Neural crest cell (in vitro differentiated cells): ENCODE data around the gene VGLL2. TPM values are rescaled to one million over a fixed set of nuclear protein-coding genes. Genes with fewer than 3 reads are reported as not detected.

Source experiments
- DNase-seq: peaks from one replicate; pipeline ENCODE4 v3.0.0; 2021; ENCODE audit warnings: low read depth, mixed read lengths, low spot score
- H3K27ac Mint-ChIP-seq: one replicate; pipeline ENCODE4 v1.8.0; 2021; ENCODE audit warnings: mild to moderate bottlenecking, mixed read lengths; ENCODE audit not compliant: unreplicated experiment
- H3K27me3 Mint-ChIP-seq: 2 replicates; pipeline ENCODE4 v1.8.0; 2021; ENCODE audit warnings: low read depth, mild to moderate bottlenecking, mixed read lengths
- H3K36me3 Mint-ChIP-seq: 2 replicates; pipeline ENCODE4 v1.8.0; 2021; ENCODE audit warnings: low read depth, mild to moderate bottlenecking, mixed read lengths
- H3K4me1 Mint-ChIP-seq: 2 replicates; pipeline ENCODE4 v1.8.0; 2021; ENCODE audit warnings: mixed read lengths
- H3K4me3 Mint-ChIP-seq: one replicate; pipeline ENCODE4 v1.8.0; 2021; ENCODE audit warnings: mild to moderate bottlenecking, mixed read lengths
- H3K9me3 Mint-ChIP-seq: 2 replicates; pipeline ENCODE4 v1.8.0; 2021; ENCODE audit warnings: mixed read lengths
- total RNA-seq: library from RNA; stranded (reverse); gene quantifications from 2 replicates; pipeline ENCODE4 v1.2.1, GENCODE V29; 2021
- TF ChIP-seq, protein P1 (sequence below): fragments of 200-600 bp; sonication (generic); conservative IDR thresholded peaks from 2 replicates; pipeline ENCODE4 v1.5.0; 2021; ENCODE audit warnings: antibody characterized with exemption, mild to moderate bottlenecking

Gene VGLL2
- total RNA-seq, 1 donor from 2014 or later: 0.16 TPM

DNA sequence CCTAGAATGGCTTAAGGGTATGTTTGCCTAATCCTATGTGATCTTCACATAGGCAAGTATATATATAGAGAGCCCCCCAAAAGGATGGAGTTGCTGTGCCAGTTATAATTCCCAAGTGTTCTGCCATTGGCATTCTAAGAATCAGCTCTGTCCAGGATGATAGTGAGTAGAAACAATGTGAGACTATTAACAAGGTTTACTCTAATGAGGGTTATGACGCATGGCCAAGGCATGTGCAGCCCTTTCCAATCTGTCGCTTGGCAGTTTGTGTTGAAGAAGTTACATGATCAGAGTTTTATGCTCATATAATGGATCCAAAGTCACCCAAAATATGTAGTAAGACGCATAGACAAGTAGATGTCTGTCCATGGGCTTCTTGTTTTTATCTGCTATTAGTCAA lies 33.6 kb downstream of the VGLL2 start:
- Mint-ChIP-seq H3K27ac (no peak overlapping the region), H3K4me1 (no peaks in the 10 kb centered on the region), H3K4me3 (no peak overlapping the region), H3K36me3 (no peaks in the 10 kb centered on the region), H3K9me3 (no peaks in the 10 kb centered on the region), H3K27me3 (peaks cover 35% of the 10 kb centered on the region)
- TF ChIP-seq, protein P1, sequence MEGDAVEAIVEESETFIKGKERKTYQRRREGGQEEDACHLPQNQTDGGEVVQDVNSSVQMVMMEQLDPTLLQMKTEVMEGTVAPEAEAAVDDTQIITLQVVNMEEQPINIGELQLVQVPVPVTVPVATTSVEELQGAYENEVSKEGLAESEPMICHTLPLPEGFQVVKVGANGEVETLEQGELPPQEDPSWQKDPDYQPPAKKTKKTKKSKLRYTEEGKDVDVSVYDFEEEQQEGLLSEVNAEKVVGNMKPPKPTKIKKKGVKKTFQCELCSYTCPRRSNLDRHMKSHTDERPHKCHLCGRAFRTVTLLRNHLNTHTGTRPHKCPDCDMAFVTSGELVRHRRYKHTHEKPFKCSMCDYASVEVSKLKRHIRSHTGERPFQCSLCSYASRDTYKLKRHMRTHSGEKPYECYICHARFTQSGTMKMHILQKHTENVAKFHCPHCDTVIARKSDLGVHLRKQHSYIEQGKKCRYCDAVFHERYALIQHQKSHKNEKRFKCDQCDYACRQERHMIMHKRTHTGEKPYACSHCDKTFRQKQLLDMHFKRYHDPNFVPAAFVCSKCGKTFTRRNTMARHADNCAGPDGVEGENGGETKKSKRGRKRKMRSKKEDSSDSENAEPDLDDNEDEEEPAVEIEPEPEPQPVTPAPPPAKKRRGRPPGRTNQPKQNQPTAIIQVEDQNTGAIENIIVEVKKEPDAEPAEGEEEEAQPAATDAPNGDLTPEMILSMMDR: no peak
- no peak for DNase-seq

DNA sequence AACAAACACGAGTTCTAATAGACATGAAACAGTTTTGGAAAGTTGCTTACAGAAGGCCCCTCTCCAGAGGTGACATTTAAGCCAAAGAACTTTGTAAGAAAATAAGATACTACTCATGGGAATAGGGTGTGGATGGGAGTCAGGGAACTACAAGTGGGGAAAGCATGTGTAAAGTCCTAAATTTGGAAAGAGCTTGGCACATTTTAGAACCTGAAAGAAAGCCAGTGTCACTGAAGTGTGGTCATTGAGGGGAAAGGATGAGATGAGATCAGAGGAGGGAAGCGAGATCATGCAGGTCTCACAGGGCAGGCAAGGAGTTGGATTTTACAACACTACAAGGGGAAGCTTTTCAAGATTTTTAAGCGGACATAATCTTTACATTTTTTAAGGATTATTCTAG lies 38.0 kb downstream of the VGLL2 start:
- H3K4me3 Mint-ChIP-seq: no peak overlapping the region

DNA sequence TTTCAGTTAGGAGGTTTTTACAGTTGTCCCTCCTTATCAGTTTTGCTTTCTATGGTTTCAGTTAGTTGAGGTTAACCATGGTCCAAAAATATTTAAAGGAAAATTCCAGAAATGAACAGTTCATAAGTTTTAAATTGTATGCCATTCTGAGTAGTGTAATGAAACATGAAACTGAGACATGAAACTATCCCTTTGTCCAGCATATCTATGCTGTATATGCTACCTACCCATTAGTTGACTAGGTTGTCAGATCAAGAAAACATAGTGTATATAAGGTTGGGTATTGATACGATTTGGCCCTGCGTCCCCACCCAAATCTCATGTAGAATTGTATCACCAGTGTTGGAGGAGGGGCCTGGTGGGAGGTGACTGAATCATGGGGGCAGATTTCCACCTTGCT lies 39.1 kb downstream of the VGLL2 start:
- Mint-ChIP-seq H3K9me3 (no peaks in the 10 kb centered on the region), H3K36me3 (no peaks in the 10 kb centered on the region), H3K4me1 (no peaks in the 10 kb centered on the region), H3K27ac (no peak overlapping the region), H3K4me3 (no peak overlapping the region), H3K27me3 (peaks cover 18% of the 10 kb centered on the region)
- no peak for DNase-seq
- TF ChIP-seq, protein P1: no peak

More for the DNA sequence above, 38.0 kb downstream of the VGLL2 start:
- TF ChIP-seq, protein P1: no peak
- peaks cover 16% of the 10 kb centered on the region for H3K27me3 Mint-ChIP-seq
- no peaks in the 10 kb centered on the region for H3K4me1 Mint-ChIP-seq
- no peak overlapping the region for H3K27ac Mint-ChIP-seq
- H3K36me3 Mint-ChIP-seq: no peaks in the 10 kb centered on the region
- DNase-seq: no peak
- no peaks in the 10 kb centered on the region for H3K9me3 Mint-ChIP-seq

DNA sequence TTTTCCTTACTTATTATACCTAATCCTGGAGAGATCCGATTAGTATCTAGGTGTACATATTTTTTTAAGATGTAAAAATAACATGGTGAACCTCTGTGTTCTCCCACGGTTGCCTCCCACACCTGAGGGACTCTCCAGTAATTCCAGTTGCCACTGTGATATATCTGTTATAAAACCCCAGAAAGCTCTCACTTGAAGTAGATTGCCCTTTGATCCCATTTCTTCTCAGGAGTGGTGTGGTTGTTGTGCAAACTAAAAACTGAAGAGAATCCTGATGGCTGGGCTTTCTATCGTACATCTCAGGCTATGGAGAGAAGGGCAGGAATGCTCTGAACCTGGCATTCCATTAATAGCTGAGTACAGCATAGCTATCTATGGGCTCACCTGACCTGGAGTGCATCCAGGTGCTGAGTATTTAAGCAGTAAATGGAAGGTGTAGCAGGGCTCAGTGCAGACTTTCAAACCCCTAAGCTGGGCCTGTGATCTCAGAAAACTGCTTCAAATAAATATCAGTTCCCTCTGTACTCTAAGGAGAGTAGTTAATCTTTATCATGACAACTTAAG lies 41.0 kb downstream of the VGLL2 start:
- TF ChIP-seq, protein P1: no peak
- H3K36me3 Mint-ChIP-seq: no peaks in the 10 kb centered on the region
- no peak overlapping the region for H3K27ac Mint-ChIP-seq

DNA sequence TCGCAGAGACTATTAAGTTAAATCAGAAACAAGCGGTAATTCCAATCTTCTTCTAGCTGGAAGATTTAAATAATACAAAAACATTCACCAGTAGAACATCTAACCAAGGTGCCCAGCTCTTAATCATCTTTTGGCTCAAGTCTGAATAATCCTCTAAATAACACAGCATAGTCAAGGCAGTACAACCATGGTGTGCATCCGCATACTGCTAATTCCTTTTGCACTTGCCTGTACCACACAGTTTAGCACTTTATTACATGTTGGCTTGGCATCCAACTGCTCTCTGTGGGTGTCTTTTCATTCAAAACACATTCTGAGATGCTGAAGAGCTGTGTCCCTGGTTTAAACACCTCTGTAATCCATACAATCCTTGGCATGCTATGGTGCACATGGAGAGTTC lies 42.3 kb downstream of the VGLL2 start:
- Mint-ChIP-seq H3K9me3 (no peaks in the 10 kb centered on the region), H3K4me1 (no peaks in the 10 kb centered on the region), H3K4me3 (no peak overlapping the region), H3K27me3 (peaks cover 7% of the 10 kb centered on the region), H3K36me3 (no peaks in the 10 kb centered on the region), H3K27ac (no peak overlapping the region)
- DNase-seq: no peak
- TF ChIP-seq, protein P1: no peak

More for the DNA sequence above, 41.0 kb downstream of the VGLL2 start:
- no peaks in the 10 kb centered on the region for H3K9me3 Mint-ChIP-seq
- no peaks in the 10 kb centered on the region for H3K4me1 Mint-ChIP-seq
- H3K4me3 Mint-ChIP-seq: no peak overlapping the region
- DNase-seq: no peak
- H3K27me3 Mint-ChIP-seq: peaks cover 14% of the 10 kb centered on the region

DNA sequence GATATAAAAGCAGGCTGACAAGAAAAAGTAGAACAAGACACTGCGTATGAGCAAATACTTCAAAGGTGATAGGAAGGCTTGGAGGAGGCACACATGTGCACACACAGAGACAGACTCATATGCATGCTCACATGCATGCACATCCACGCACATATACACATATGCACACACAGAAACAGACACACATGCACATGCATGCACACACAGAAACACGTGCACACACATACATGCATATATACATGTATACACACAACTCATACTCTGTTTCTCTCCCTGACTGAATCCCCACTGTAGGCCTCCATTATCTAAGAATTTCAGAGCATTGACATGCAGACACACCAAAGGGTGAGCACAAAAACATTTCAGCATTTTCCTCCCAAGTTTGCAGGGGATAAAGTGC lies 43.7 kb downstream of the VGLL2 start:
- no peak overlapping the region for H3K27ac Mint-ChIP-seq
- H3K4me1 Mint-ChIP-seq: no peaks in the 10 kb centered on the region
- H3K4me3 Mint-ChIP-seq: no peak overlapping the region
- TF ChIP-seq, protein P1: no peak
- no peaks in the 10 kb centered on the region for H3K9me3 Mint-ChIP-seq
- no peak for DNase-seq
- no peaks in the 10 kb centered on the region for H3K36me3 Mint-ChIP-seq
- peaks cover 2% of the 10 kb centered on the region for H3K27me3 Mint-ChIP-seq
